Fibroblast of villous mesenchyme (primary cell): ENCODE measurements around the gene ALDH2. TPM values are rescaled to one million over a fixed set of nuclear protein-coding genes. Genes with fewer than 3 reads are reported as not detected.

ENCODE experiments used
- DNase-seq: peaks from one replicate; pipeline ENCODE4 v3.0.0-alpha.2; 2010; ENCODE audit warnings: low read depth
- H3K4me3 ChIP-seq: 2 replicates; pipeline ENCODE4 v1.5.1; 2011; ENCODE audit warnings: low read depth, mild to moderate bottlenecking, low read length
- CTCF ChIP-seq: IDR thresholded peaks from 2 replicates; pipeline ENCODE4 v1.5.1; 2012; ENCODE audit warnings: low read depth, mild to moderate bottlenecking, low read length; ENCODE audit not compliant: insufficient read depth
- total RNA-seq: library from RNA; depleted of rRNA; stranded (reverse); fragments of >200 nt; gene quantifications from 2 replicates; pipeline ENCODE4 v1.2.3, GENCODE V29; 2012

Gene ALDH2
- total RNA-seq, 1 donor, result 13.4 TPM

GRCh38 chr12:111784953-111785352 lies 18.2 kb downstream of the ALDH2 start:
- TF ChIP-seq CTCF, result no peak
- H3K4me3 ChIP-seq, result no peak overlapping the region
- DNase-seq, result no peak

- no peak overlapping the region for H3K4me3 ChIP-seq
- DNase-seq, result no peak
- no peak for TF ChIP-seq CTCF
Observed at GRCh38 chr12:111785651-111786050, 18.9 kb downstream of the ALDH2 start.

- peak; percentile 59 for TF ChIP-seq CTCF
- peak; percentile 75 for DNase-seq
- no peak overlapping the region for H3K4me3 ChIP-seq
Observed at GRCh38 chr12:111788178-111788654, 21.5 kb downstream of the ALDH2 start.

GRCh38 chr12:111789779-111790178 lies 23.0 kb downstream of the ALDH2 start:
- DNase-seq, result no peak

GRCh38 chr12:111791507-111791906 lies 24.8 kb downstream of the ALDH2 start:
- no peak for TF ChIP-seq CTCF
- H3K4me3 ChIP-seq, result no peak overlapping the region
- DNase-seq, result no peak

More at GRCh38 chr12:111789779-111790178, 23.0 kb downstream of the ALDH2 start:
- no peak overlapping the region for H3K4me3 ChIP-seq
- no peak for TF ChIP-seq CTCF

GRCh38 chr12:111792155-111792855 lies 25.6 kb downstream of the ALDH2 start:
- no peak for TF ChIP-seq CTCF
- H3K4me3 ChIP-seq, result no peak overlapping the region
- DNase-seq, result peak; percentile 16

GRCh38 chr12:111792856-111793235 lies 26.1 kb downstream of the ALDH2 start:
- DNase-seq, result no peak
- no peak overlapping the region for H3K4me3 ChIP-seq
- no peak for TF ChIP-seq CTCF
